Measurements from ENCODE around the gene NKAPL.

DNA sequence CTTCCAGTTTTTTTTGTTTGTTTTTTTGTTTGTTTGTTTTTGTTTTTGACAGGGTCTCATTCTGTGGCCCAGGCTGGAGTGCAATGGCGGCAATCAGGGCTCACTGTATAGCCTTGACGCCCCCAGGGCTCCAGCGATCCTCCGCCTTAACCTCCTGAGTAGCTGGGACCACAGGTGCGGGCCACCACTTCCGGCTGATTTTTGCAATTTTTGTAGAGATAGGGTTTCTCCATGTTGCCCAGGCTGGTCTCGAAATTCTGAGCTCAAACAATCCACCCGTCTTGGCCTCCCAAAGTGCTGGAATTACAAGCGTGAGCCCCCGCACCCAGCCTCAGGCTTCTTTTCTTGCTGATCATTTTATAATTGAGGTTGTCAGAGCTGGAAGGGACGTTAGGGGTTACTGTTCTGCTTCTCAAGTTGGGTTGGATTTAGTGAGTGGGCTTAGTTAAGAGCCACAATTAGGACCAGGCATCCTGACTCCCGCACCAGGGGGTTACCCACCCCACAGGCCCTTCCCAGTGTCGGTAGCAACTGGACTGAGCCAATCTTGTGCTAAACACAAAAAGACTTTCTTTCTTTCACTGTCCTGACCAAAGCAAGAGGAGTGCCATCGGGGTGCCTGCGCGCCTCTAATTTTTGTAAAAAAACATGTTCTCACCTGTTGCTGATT is 47.1 kb upstream of the NKAPL start:
- TF ChIP-seq POLR2AphosphoS5 (IDR thresholded peaks at IDR 0.05; ENCODE audit: borderline replicate concordance, low read depth, low read length) (no peak), EZH2 (IDR thresholded peaks at IDR 0.05) (no peak), FOXP2 (optimal IDR thresholded peaks at IDR 0.05; ENCODE audit: control extremely low read depth, extremely low read length, insufficient read depth) (no peak)

Measured in SK-N-MC (cell line).